ENCODE data around the gene FRMPD2. TPM values are rescaled to one million over a fixed set of nuclear protein-coding genes. Genes with fewer than 3 reads are reported as not detected.
A peak's percentile ranks its signal among the peaks of the same experiment; 100 is the strongest.
"Not testable (repeated sequence)": the region's sequence is repeated elsewhere in the genome, so short reads cannot be mapped to it uniquely, and the experiment has no call there.

FRMPD2 gene
- polyA plus RNA-seq, 10 donors = 0.08 to 0.39 (median 0.18) TPM; not detected in 2

GRCh38 chr10:48233559-48234005 is 40.9 kb downstream of the FRMPD2 start:
- no peak for DNase-seq

- DNase-seq = no peak
These were observed 41.6 kb downstream of the FRMPD2 start for GRCh38 chr10:48232717-48233447.

- no peak for DNase-seq
These were observed 42.7 kb downstream of the FRMPD2 start for GRCh38 chr10:48231699-48232315.

- no peak for DNase-seq
These were observed 43.3 kb downstream of the FRMPD2 start for GRCh38 chr10:48231178-48231577.

GRCh38 chr10:48227213-48227612 is 47.3 kb downstream of the FRMPD2 start:
- no peak for DNase-seq

GRCh38 chr10:48224979-48225560 is 49.4 kb downstream of the FRMPD2 start:
- DNase-seq = no peak

DNA sequence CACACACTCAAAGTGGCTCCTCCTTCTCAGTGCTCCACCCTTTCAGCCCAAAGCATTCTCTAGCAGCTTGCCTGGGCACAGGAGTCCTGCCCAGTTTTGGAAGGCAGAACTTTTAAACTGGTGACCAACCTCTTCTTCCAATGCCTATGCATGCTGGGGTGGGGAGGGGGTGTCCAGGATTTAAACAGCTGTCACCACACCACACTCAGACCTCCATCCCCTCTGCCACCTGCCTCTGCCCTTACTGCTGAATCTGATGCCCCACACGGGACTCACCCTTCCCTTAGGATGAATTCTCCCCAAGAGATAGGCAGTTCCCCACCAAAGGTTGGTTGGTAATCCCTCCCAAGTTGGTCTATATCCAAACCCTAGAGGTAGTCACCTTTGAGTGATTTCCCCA is 50.2 kb downstream of the FRMPD2 start:
- DNase-seq = no peak

DNA sequence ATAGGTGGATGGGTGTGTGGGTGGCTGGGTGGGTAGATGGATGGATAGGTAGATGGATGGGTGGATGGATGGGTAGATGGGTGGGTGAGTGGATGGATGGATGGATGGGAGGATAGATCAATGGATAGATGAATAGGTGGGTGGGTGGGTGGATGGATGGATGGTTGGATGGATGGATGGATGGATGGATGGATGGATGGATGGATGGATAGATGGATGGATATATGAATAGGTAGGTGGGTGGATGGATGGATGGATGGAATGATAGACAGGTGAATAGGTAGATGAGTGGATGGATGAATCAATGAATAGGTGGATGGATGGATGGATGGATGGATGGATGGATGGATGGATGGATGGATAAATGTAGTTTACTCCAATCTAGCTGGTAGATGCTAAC is 52.7 kb downstream of the FRMPD2 start:
- DNase-seq = no peak

DNA sequence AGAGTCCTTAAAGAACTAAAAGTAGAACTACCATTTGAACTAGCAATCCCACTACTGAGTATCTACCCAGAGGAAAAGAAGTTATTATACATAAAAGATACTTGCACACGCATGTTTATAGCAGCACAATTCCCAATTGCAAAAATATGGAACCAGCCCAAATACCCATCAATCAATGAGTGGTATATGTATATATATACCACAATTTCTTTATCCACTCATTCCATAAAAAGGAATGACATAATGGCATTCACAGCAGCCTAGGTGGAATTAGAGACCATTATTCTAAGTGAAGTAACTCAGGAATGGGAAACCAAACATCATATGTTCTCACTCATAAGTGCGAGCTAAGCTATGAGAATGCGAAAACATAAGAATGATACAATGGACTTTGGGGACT is 53.5 kb downstream of the FRMPD2 start:
- not testable (repeated sequence) for DNase-seq

GRCh38 chr10:48219194-48219593 is 55.3 kb downstream of the FRMPD2 start:
- no peak for DNase-seq

DNA sequence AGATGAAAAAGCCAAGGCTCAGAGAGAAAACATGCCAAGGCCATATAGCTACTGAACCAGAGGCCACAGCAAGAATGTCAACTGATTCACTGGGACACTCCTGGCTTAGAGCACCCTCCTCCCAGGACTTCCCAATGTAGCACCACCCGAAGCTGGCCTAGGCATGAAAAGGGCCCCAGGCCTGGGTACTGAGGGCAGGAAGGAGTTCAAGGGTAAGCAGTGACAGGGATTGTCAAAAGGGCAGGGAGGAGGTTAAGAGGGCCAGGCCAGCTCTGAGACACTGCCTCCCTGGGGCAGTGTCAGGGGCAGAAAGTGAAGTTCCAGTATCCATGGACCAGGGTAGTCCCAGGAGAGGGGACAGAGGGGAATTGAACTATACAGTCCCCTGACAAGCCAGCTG is 57.8 kb downstream of the FRMPD2 start:
- DNase-seq = no peak

DNA sequence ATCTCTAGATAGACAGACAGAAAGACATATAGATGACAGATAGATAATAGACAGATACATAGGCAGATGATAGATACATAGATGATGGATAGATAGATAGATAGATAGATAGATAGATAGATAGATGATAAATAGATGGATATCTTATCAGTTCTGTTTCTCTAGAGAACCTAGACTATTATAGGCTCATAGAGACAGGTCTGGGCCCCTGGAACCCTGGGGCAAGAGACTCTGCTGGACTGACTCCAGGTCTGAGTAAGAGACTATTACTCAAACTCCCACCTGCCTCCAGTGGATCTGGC is 58.3 kb downstream of the FRMPD2 start:
- DNase-seq = no peak

GRCh38 chr10:48215486-48216203 is 58.9 kb downstream of the FRMPD2 start:
- DNase-seq = peak in 2 of 3 donors; percentile 3 to 6

GRCh38 chr10:48214716-48215485 is 59.6 kb downstream of the FRMPD2 start:
- DNase-seq = no peak

- DNase-seq = no peak
These were observed 61.4 kb downstream of the FRMPD2 start for GRCh38 chr10:48213047-48213446.

DNA sequence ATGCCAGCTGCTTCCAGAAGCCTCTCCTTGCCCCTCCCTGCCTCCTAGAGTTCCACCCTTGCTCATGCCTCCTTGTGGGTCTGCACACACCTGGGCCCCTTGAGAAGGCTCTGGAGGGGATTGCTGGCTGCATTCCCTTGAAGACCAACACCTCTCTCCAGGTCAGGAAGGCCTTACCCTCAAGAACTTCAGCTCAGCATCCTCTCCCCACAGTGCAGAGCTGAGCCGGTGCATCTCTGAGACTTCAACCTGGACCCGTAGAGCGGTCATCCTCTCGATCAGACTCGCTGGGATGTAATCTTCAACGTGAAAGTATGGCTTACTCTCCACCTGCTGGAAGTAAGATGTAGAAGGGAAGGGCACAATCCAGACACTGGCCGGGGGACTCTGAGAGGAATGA is 62.7 kb downstream of the FRMPD2 start:
- no peak for DNase-seq

DNA sequence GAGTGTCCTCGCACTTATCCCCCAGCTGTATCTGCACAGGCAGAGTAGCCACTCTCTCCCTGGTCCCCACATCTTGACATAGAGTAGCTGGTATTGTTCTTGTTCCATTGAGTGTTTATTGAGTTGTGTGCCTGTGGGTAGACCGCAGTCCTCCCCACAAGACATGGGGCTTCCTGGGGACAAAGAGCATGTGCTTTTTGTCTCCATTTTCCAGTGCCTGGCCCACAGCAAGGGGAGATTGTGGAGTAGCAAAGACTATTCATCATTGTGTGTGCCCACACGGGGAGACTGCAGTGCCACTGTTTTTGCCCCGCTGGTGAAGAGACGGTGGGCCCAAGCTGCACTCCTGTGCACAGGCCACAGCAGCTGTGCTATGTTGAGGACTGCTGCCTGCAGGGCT is 63.5 kb downstream of the FRMPD2 start:
- no peak for DNase-seq

- no peak for DNase-seq
These were observed 64.1 kb downstream of the FRMPD2 start for GRCh38 chr10:48210391-48210790.

DNA sequence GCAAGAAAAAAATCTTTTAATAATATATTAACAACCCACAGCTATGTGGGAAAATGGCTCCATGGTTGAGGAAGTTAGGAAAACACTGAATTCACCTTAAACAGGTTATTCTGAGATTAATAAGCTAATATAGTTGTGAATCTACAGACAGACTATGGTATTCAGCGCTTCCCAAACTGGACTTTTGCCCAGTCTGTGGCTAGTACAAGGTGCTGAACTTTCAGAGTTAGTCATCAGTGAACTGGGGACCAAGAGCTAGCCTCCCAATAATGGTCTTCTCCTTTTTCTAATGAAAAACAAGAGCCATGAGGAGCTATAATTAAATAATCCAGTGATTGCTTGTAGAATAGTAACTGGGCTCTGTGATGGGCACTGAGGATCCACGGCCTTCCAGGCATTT is 65.3 kb downstream of the FRMPD2 start:
- DNase-seq = no peak

- no peak for DNase-seq
These were observed 66.6 kb downstream of the FRMPD2 start for GRCh38 chr10:48207853-48208252.

GRCh38 chr10:48206482-48207250 is 67.8 kb downstream of the FRMPD2 start:
- no peak for DNase-seq
